Colonic mucosa (tissue), 4 donors: ENCODE measurements around the gene KCNS3. TPM values are rescaled to one million over a fixed set of nuclear protein-coding genes. Genes with fewer than 3 reads are reported as not detected.

Experiments
- DNase-seq: peaks from one replicate; pipeline ENCODE4 v3.0.0-alpha.2; 2020
- H3K27ac ChIP-seq: fragments of 200-600 bp; one replicate; pipeline ENCODE4 v1.8.0; 2021
- H3K27me3 ChIP-seq: fragments of 200-600 bp; one replicate; pipeline ENCODE4 v1.8.0; 2021
- H3K36me3 ChIP-seq: fragments of 200-600 bp; one replicate; pipeline ENCODE4 v1.8.0; 2021
- H3K4me1 ChIP-seq: fragments of 200-600 bp; one replicate; pipeline ENCODE4 v1.8.0; 2021; ENCODE audit warnings: mild to moderate bottlenecking
- H3K4me3 ChIP-seq: fragments of 200-600 bp; one replicate; pipeline ENCODE4 v1.8.0; 2021
- H3K9ac ChIP-seq, 2 donors: one replicate each; pipeline ENCODE4 v1.7.0; 2013; ENCODE audit warnings: control low read depth in 2 of 2, low read depth in 2 of 2, low read length in 2 of 2
- H3K9me3 ChIP-seq: fragments of 200-600 bp; one replicate; pipeline ENCODE4 v1.8.0; 2021
- CTCF ChIP-seq: fragments of 200-600 bp; IDR thresholded peaks from one replicate; pipeline ENCODE4 v1.8.0; 2022; ENCODE audit warnings: antibody characterized with exemption, mild to moderate bottlenecking
- intact Hi-C: fragments of 100-400 bp; cut with DNase I; formaldehyde crosslinking; loops from one replicate; pipeline ENCODE4 v1.14.1; 2022
- total RNA-seq, 2 donors: library from RNA; stranded (reverse); fragmentation: NEBNext Ultra II Directional in 1 of 2; extraction: Animal tissue kit (Norgen Biotek cat#: 25700) in 1 of 2; gene quantifications; one replicate each; pipeline ENCODE4 v1.2.1, GENCODE V29; 2021
- donor health status: healthy.
- donor health status: DM: no; HTN: no; CAD: no.
- donor health status: DM: no; HTN: no; CAD: no.

KCNS3 gene
- total RNA-seq, 2 donors from 2014 or later = 10.7 to 17.5 TPM

DNA sequence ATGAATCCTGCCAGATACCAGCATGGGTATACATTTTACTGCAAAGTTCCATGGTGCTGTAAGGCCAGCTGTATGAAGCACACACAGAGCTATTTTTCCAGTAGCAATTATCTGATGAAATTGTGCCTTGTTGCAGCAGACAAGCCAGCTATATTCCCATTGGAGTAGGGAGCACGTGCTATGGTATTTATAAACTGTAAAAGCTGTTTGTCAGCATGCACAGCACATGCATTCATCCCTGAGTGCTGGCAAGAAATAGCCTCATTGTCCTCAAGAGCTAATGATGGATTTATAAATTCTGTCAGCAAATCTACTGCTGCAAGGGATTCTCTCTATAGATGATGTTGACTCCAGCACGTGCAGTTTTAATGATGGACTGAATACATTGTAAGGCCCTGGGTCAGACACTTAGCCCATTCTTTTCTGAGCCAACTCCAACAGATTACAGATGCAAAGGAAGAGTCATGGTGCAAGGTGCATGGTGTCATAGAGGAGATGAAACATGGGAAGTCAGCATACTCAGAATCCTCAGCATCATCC is 61.7 kb downstream of the KCNS3 start:
- H3K27ac ChIP-seq = no peak overlapping the region
- no peaks in the 10 kb centered on the region for H3K9me3 ChIP-seq
- DNase-seq = no peak
- no peaks in the 10 kb centered on the region for H3K36me3 ChIP-seq
- no peak overlapping the region for H3K4me3 ChIP-seq
- H3K9ac ChIP-seq = no peak overlapping the region
- no peaks in the 10 kb centered on the region for H3K4me1 ChIP-seq
- intact Hi-C loops = no loop called here
- no peaks in the 10 kb centered on the region for H3K27me3 ChIP-seq
- TF ChIP-seq CTCF = no peak

DNA sequence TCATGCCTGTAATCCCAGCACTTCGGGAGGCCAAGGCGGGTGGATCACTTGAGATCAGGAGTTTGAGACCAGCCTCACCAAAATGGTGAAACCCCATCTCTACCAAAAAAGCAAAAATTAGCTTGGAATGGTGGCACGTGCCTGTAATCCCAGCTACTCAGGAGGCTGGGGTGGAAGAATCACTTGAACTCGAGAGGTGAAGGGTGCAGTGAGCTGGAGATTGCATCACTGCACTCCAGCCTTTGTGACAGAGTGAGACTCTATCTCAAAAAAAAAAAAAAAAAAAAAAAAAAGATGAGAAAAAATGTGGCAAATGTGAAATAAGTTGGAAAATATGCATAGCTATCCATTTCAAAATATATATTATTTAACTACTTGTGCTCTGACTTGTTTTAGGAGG is 65.0 kb downstream of the KCNS3 start:
- intact Hi-C loops = no loop called here
- Histone ChIP-seq H3K9me3 (no peaks in the 10 kb centered on the region), H3K27me3 (no peaks in the 10 kb centered on the region), H3K4me1 (no peaks in the 10 kb centered on the region), H3K9ac (no peak overlapping the region), H3K36me3 (no peaks in the 10 kb centered on the region), H3K4me3 (no peak overlapping the region), H3K27ac (no peak overlapping the region)
- no peak for DNase-seq
- no peak for TF ChIP-seq CTCF

DNA sequence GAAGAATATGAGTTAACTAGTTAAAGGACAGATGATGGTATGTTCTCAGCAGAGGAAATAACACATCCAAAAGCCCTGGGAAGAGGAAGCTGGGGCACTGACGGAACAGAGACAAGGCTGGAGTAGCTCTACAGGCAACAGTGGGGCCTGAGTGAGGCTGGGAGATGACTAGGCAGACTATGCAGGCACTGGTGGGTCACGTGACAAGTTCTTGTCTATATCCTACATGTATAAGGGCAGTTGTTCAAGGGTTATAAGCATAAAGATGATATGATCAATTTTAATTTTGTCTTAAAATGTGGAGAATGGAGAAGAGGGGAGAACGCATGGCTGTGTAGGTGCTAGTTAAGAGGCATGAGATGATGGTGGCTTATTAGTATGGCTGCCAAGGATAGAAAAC is 68.6 kb downstream of the KCNS3 start:
- H3K36me3 ChIP-seq = no peaks in the 10 kb centered on the region
- TF ChIP-seq CTCF = no peak
- no peak for DNase-seq
- intact Hi-C loops = no loop called here
- no peak overlapping the region for H3K27ac ChIP-seq
- no peaks in the 10 kb centered on the region for H3K9me3 ChIP-seq
- H3K9ac ChIP-seq = no peak overlapping the region
- no peaks in the 10 kb centered on the region for H3K27me3 ChIP-seq
- no peaks in the 10 kb centered on the region for H3K4me1 ChIP-seq
- no peak overlapping the region for H3K4me3 ChIP-seq

- intact Hi-C loops = no loop called here
- Histone ChIP-seq H3K4me3 (no peak overlapping the region), H3K9me3 (no peaks in the 10 kb centered on the region), H3K9ac (no peak overlapping the region), H3K36me3 (no peaks in the 10 kb centered on the region), H3K27ac (no peak overlapping the region), H3K4me1 (no peaks in the 10 kb centered on the region), H3K27me3 (no peaks in the 10 kb centered on the region)
- TF ChIP-seq CTCF = no peak
- DNase-seq = no peak
Observed at GRCh38 chr2:17950006-17950405, 71.5 kb downstream of the KCNS3 start.

DNA sequence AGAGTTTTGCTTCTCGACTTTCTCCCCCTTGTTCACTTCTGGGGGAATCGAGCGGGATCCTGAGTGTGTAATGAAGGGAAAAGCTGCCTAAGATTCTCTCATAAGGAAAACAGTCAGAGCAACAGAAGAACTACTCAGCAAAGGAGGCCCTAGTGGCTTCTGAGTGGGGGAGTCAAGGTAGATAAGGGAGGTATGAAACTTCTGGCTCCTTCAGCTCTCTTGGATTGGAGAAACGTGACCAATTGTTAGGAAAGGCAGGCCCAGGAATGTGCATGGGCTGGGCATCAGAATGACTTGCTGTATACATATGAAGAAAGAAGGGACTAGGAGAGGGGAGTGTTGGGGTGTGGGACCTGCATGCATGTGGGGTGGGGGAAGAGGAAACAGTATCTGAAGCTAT is 73.1 kb downstream of the KCNS3 start:
- no peaks in the 10 kb centered on the region for H3K9me3 ChIP-seq
- no peak for DNase-seq
- no peak overlapping the region for H3K4me3 ChIP-seq
- no peaks in the 10 kb centered on the region for H3K36me3 ChIP-seq
- H3K27me3 ChIP-seq = no peaks in the 10 kb centered on the region
- no peaks in the 10 kb centered on the region for H3K4me1 ChIP-seq
- no peak for TF ChIP-seq CTCF
- H3K9ac ChIP-seq = no peak overlapping the region
- no peak overlapping the region for H3K27ac ChIP-seq
- intact Hi-C loops = no loop called here
